A172 (cell line): ENCODE data around the gene PCDHA7. TPM values are rescaled to one million over a fixed set of nuclear protein-coding genes. Genes with fewer than 3 reads are reported as not detected.
A peak's percentile ranks its signal among the peaks of the same experiment; 100 is the strongest.
"Not testable (repeated sequence)": the region's sequence is repeated elsewhere in the genome, so short reads cannot be mapped to it uniquely, and the experiment has no call there.

ENCODE experiments used
- DNase-seq: peaks from one replicate; pipeline ENCODE4 v3.0.0-alpha.2; 2015; ENCODE audit warnings: low spot score
- total RNA-seq: library from RNA; depleted of rRNA; stranded (reverse); fragments of >200 nt; shearing (Covaris generic); gene quantifications from 2 replicates; pipeline ENCODE4 v1.2.3, GENCODE V29; 2014

The PCDHA7 gene
- total RNA-seq, 1 experiment from 2014 or later: 0.19 TPM

GRCh38 chr5:140821375-140822280 is 12.4 kb upstream of the PCDHA7 start, which contains the start of gene PCDHA5:
Gene PCDHA5, plus strand, starts transcription at chr5:140821613.
- no peak for DNase-seq

GRCh38 chr5:140822281-140822629 is 11.8 kb upstream of the PCDHA7 start:
- no peak for DNase-seq

GRCh38 chr5:140822969-140823368 is 11.1 kb upstream of the PCDHA7 start:
- DNase-seq: not testable (repeated sequence)

- DNase-seq: no peak
These were observed 10.6 kb upstream of the PCDHA7 start for GRCh38 chr5:140823475-140823874.

GRCh38 chr5:140827704-140828361 is 6.2 kb upstream of the PCDHA7 start, which contains the start of gene PCDHA6:
Gene PCDHA6, plus strand, starts transcription at chr5:140827960. Its CDS starts 132 bp downstream, at chr5:140828092.
- no peak for DNase-seq

GRCh38 chr5:140828362-140828737 is 5.7 kb upstream of the PCDHA7 start:
- DNase-seq: no peak

- not testable (repeated sequence) for DNase-seq
These were observed 4.3 kb upstream of the PCDHA7 start for GRCh38 chr5:140829511-140830501.

GRCh38 chr5:140834439-140835008 is 455 bp downstream of the PCDHA7 start:
- DNase-seq: not testable (repeated sequence)

GRCh38 chr5:140835622-140836510 is 1.8 kb downstream of the PCDHA7 start:
- no peak for DNase-seq

- DNase-seq: peak; percentile 37
These were observed 7.2 kb downstream of the PCDHA7 start, which contains the start of gene PCDHA8 for GRCh38 chr5:140840978-140841962. Gene PCDHA8, plus strand, starts transcription at chr5:140841187. Its CDS starts 135 bp downstream, at chr5:140841322.

- no peak for DNase-seq
These were observed 9.0 kb downstream of the PCDHA7 start for GRCh38 chr5:140842798-140843733.

GRCh38 chr5:140848139-140849102 is 14.4 kb downstream of the PCDHA7 start, which contains the start of gene PCDHA9:
Gene PCDHA9, plus strand, starts transcription at chr5:140848382. Its CDS starts 114 bp downstream, at chr5:140848496.
- DNase-seq: not testable (repeated sequence)

- not testable (repeated sequence) for DNase-seq
These were observed 16.0 kb downstream of the PCDHA7 start for GRCh38 chr5:140849831-140850634.

GRCh38 chr5:140855772-140856674 is 22.0 kb downstream of the PCDHA7 start, which contains the start of gene PCDHA10:
Gene PCDHA10, plus strand, starts transcription at chr5:140855897. Its CDS starts 152 bp downstream, at chr5:140856049.
- no peak for DNase-seq
